ENCODE measurements around the gene ZNF302.

ZNF302 gene

GRCh38 chr19:34733266-34733745 is 55.8 kb downstream of the ZNF302 start:
- no peak for DNase-seq

GRCh38 chr19:34733746-34734536 is 56.5 kb downstream of the ZNF302 start, which contains the start of gene ZNF181:
Gene ZNF181, plus strand, starts transcription at chr19:34734243. Its CDS starts 795 bp downstream, at chr19:34735038.
- DNase-seq: peak; percentile 48

- no peak for DNase-seq
Observed at GRCh38 chr19:34734537-34735103, 57.1 kb downstream of the ZNF302 start.
